NCI-H524 treated with DMSO at 0.1 percent for 48 hours (cell line): ENCODE measurements around the gene ZNF507.
"Not testable (repeated sequence)": the region's sequence is repeated elsewhere in the genome, so short reads cannot be mapped to it uniquely, and the experiment has no call there.

ENCODE experiments used
- DNase-seq: peaks from one replicate; lab custom pipeline; 2025; lab: John Stamatoyannopoulos, UW

ZNF507 gene

DNA sequence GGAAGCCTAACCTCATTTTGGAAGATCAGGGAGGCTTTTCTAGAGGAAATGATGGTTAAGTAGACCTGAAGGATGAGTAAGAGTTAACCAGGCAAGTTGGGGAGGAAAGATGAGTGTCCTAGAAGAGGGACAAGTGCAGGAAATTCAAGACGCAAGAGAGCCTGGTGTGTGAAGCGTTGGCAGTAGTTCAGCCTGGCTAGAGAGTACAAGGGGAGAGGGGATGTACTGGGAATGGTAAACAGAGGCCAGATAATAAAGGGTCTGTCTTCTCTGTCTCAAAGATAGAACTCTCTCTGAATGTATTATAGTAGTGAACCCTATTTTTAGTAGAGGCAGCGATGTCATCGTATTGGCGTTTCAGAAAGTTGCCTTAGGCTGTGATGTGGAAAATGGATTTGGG, 69.8 kb downstream of the ZNF507 start:
- DNase-seq = no peak

DNA sequence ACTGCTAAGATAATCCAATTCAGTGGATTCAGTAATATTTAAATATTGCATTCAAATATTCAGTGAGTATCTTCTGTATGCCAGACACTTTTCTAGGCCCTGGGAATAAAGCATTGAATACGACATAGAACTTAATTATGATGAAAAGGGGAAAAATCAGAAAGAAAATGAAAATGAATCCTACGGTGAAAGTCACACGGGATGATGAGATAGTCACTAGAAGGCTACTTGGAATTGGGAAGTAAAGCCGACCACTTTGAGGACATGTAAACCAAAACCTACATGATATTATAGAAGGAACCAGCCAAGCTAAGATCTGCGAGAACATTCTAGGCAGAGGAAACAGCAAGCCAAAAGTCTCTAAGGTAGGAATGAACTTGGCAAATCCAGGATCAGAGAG, 70.3 kb downstream of the ZNF507 start:
- DNase-seq = no peak

DNA sequence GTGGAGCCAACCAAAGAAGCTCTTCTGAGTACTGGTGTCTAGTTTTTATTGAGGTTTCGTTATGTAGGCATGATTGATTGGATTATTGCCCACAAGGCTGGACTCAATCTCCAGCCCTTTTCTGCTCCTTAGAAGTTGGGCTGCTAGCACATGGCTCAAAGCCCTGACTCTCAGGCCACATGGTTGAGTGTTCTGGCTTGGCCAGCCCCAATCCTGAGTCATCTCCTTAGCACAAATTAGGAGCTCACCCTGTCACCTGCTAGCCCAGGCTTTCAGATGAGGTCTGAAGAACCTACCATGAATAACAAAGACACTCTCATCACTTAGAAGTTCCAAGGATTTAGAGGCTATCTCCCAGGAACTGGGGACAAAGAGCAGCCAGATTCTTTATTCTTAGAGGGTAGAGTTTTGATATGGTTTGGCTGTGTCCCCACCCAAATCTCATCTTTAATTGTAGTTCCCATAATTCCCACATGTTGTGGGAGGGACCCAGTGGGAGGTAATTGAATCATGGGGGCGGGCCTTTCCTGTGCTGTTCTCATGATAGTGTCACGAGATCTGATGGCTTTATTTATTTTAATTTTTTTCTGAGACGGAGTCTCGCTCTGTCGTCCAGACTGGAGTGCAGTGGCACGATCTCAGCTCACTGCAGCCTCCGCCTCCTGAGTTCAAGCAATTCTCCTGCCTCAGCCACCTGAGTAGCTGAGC, 71.5 kb downstream of the ZNF507 start:
- DNase-seq = no peak

DNA sequence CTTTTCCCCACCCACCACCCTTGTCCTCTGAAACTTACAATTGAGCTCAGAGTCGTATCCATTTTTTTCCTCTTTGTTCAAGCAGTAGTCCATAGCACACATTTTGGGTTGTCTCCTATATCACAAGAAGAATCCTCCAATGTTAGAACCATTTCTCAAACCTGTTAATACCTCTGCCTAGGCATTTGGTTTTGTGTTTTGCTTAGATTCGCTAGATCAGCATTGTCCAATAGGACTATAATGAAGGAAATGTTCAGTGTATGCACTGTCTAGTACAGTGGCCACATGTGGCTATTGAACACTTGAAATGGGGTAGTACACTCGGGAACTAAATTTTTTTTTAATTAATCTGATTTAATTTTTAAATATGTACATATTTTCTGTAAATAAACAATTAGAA, 72.7 kb downstream of the ZNF507 start:
- DNase-seq = no peak

DNA sequence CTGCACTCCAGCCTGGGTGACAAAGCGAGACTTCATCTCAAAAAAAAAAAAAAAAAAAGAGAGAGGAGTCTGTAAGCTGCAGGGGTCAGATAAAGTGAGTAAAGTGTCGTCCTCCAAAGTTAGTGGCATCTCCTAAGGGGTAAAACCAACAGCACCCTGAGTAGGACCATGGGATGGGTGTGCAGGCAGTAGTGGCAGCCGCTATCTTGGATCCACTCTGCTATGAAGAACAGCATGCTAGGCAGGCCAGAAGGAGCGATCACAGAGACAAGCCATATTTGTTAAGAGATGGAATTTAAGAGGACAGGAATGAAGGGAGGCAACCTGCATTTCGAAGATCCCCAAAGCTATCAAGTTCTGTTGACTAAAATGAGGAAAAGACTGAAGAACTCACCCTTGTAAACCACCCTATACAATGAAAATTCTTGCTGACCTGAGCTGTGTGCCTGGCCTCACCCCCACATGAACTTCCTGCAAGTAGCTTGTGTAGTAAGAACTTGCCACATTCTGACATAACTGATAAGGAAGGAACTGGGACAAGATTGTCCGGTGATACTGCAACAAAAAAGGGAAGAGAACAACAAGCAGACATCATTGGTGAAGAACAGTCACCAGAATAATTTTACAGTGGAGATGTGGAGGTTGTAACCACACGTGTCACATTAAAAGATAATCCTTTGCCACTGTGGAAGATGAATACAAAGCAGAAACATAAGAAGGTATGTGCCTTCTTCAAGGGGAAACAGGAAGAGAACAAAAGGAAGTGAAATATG, 76.4 kb downstream of the ZNF507 start:
- no peak for DNase-seq

DNA sequence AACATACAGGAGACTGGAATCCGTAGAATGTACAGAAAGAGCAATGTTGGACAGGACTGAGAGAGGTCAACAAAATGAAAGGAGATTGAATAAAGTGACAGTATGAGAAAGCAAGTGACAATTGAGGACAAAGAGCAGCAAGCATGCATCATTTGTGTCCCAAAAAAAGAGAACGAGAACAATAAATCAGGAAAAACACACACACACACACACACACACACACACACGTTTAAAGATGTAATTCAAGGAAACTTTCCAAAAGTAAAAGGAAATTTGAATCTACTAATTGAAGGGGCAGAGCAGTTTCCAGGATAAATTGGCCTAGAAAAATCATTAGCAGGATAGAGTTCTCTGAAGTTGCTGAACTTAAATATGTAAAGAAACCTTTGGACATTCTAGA, 77.0 kb downstream of the ZNF507 start:
- DNase-seq = no peak

DNA sequence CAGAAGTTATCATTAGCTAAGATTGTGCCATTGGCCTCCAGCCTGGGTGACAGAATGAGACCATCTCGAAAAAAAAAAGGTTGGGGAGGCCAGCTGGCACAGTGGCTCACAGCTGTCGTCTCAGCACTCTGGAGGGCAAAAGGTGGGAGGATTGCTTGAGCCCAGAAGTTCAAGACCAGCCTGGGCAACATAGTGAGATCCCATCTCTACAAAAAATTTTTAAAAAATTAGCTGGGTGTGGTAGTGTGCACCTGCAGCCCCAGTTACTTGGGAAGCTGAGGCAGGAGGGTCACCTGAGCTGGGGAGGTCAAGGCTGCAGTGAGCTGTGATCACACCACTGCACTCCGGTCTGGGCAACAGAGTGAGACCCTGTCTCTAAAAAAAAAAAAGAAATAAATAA, 78.5 kb downstream of the ZNF507 start:
- not testable (repeated sequence) for DNase-seq

DNA sequence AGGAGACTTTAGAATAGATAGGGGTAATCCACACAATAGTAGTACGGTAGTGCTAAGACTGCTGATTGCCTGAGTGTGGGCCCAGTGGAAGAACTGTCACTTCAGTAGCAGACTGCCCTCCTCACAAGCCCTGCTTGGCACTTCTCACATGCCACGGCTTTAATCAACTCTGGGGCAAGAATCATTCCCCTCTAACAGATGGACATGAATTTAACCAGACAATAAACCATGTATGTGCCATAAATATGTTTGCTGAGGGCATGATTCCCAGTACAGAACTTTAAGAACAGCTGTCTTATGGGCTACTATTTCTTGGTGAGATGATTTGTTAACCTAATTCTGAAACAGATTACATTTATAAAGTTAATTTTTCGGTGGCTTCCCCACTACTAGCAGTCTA, 82.1 kb downstream of the ZNF507 start:
- peak; percentile 11 for DNase-seq

DNA sequence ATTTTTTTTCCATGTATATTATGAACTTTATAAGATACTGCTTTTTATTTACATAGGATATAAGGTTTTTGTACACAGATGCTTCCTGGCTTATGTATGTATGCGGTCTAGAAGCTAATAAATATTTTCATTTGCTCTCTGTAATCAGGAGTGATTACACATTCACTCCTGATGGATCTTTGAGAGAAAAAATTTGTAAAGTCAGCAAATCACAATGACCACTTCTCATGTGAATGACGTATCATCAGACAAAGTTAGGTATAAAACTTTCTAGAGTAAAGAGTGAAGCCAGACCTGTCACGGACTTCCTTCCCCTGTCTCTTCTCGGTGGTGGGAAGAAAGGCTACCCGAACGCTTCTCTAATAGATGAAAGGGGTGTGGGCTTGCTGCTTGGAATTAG, 91.3 kb downstream of the ZNF507 start:
- no peak for DNase-seq

DNA sequence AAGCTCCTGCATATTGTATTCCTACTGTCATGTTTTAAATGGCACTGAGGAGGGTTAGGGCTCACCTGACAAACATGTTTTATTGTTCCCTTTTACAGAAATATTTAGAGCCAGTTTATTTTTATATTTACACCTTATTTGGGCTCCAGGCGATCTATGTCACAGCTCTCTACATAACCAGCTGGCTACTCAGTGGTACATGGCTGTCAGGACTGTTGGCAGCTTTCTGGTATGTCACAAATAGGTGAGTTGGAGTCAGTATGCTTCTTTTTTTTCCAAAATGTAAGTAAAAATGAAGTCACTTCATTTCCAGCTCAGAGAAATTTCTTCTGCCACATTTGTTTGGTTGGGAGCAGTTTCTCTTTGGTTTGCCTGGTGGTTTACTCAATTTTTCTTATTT, 91.7 kb downstream of the ZNF507 start:
- no peak for DNase-seq
